Mucosa of descending colon (tissue), 3 donors: ENCODE results near the gene AMDHD2. TPM values are rescaled to one million over a fixed set of nuclear protein-coding genes. Genes with fewer than 3 reads are reported as not detected.

Experiments used
- ATAC-seq: fragments of 200-7000 bp; cut with Tn5 transposase; one replicate; pipeline ENCODE4 v1.9.1; 2020; ENCODE audit warnings: mild to moderate bottlenecking, moderate library complexity
- DNase-seq, 3 donors: peaks; one replicate each; pipeline ENCODE4 v3.0.0-alpha.2; 2020
- H3K36me3 ChIP-seq: fragments of 200-600 bp; one replicate; pipeline ENCODE4 v1.8.0; 2021; ENCODE audit warnings: low read depth, mild to moderate bottlenecking
- H3K4me1 ChIP-seq: fragments of 200-600 bp; one replicate; pipeline ENCODE4 v1.8.0; 2021; ENCODE audit warnings: low read depth, mild to moderate bottlenecking
- H3K4me3 ChIP-seq: fragments of 200-600 bp; one replicate; pipeline ENCODE4 v1.8.0; 2021; ENCODE audit warnings: mild to moderate bottlenecking
- H3K9me3 ChIP-seq: fragments of 200-600 bp; one replicate; pipeline ENCODE4 v1.8.0; 2021; ENCODE audit warnings: mild to moderate bottlenecking
- CTCF ChIP-seq: fragments of 200-600 bp; IDR thresholded peaks from one replicate; pipeline ENCODE4 v1.8.0; 2022; ENCODE audit warnings: antibody characterized with exemption, mild to moderate bottlenecking
- intact Hi-C, 2 donors: fragments of 100-400 bp; cut with DNase I in 1 of 2; cut with micrococcal nuclease in 1 of 2; formaldehyde crosslinking; loops; one replicate each; pipeline versions ENCODE4 v1.11.0 to v1.11.1; 2022; cut with DNase I, micrococcal nuclease
- total RNA-seq, 3 donors: library from RNA; stranded (reverse); fragmentation: NEBNext Ultra II Directional in 2 of 3; extraction: Animal tissue kit (Norgen Biotek cat#: 25700) in 2 of 3; gene quantifications; one replicate each; pipeline versions ENCODE4 v1.2.1 to v1.2.4, GENCODE V29; 2021 to 2023
- donor health status: DM: no; HTN: no; CAD: no; lungs with moderate emphysema.
- donor health status: DM: no; HTN: no; CAD: no.
- donor health status: DM: no; HTN: yes; CAD: no.

AMDHD2 gene
- total RNA-seq, 3 donors from 2014 or later, result 33.6 to 51.2 (median 38.4) TPM

- ATAC-seq (no peak), DNase-seq (no peak)
- intact Hi-C loops, result no loop called here
- H3K4me3 ChIP-seq, result no peak overlapping the region
- no peak for TF ChIP-seq CTCF
- H3K4me1 ChIP-seq, result peaks cover 38% of the 10 kb centered on the region
- no peaks in the 10 kb centered on the region for H3K36me3 ChIP-seq
- no peaks in the 10 kb centered on the region for H3K9me3 ChIP-seq
Measured at GRCh38 chr16:2472885-2473445, 47.2 kb upstream of the AMDHD2 start.

- Histone ChIP-seq H3K4me3 (no peak overlapping the region), H3K4me1 (peaks cover 33% of the 10 kb centered on the region), H3K36me3 (no peaks in the 10 kb centered on the region), H3K9me3 (no peaks in the 10 kb centered on the region)
- no peak for TF ChIP-seq CTCF
- intact Hi-C loops, result no loop called here
- ATAC-seq (no peak), DNase-seq (peak in 1 of 3 donors; percentile 66)
Measured at GRCh38 chr16:2473446-2473926, 46.7 kb upstream of the AMDHD2 start.

- DNase-seq, result peak; percentile 59 to 75 (median 75)
- Histone ChIP-seq H3K36me3 (no peaks in the 10 kb centered on the region), H3K9me3 (no peaks in the 10 kb centered on the region), H3K4me3 (peak overlapping the region; percentile 54), H3K4me1 (peaks cover 26% of the 10 kb centered on the region)
- TF ChIP-seq CTCF, result peak; percentile 50
- intact Hi-C loops, result no loop called here
- peak; percentile 77 for ATAC-seq
Measured at GRCh38 chr16:2473999-2474876, 45.9 kb upstream of the AMDHD2 start.

GRCh38 chr16:2474877-2475412 lies 45.2 kb upstream of the AMDHD2 start, which contains the start of gene TBC1D24:
TSS of gene TBC1D24 (plus strand) at chr16:2475127. CDS start at chr16:2496149, 21,022 bp downstream.
- peak; percentile 88 for ATAC-seq
- intact Hi-C loops, result no loop called here
- peak; percentile 87 to 94 (median 90) for DNase-seq
- Histone ChIP-seq H3K4me1 (peaks cover 24% of the 10 kb centered on the region), H3K9me3 (no peaks in the 10 kb centered on the region), H3K4me3 (peak within 1 kb of the TSS; percentile 54), H3K36me3 (no peaks in the 10 kb centered on the region)
- no peak for TF ChIP-seq CTCF

GRCh38 chr16:2475413-2476344 lies 44.5 kb upstream of the AMDHD2 start:
- Histone ChIP-seq H3K9me3 (no peaks in the 10 kb centered on the region), H3K4me1 (peaks cover 26% of the 10 kb centered on the region), H3K4me3 (peak overlapping the region; percentile 54), H3K36me3 (no peaks in the 10 kb centered on the region)
- peak; percentile 47 for ATAC-seq
- no peak for TF ChIP-seq CTCF
- DNase-seq, result peak; percentile 35 to 69 (median 65)
- intact Hi-C loops, result no loop called here
